Embryonic facial prominence (tissue), 1 donor: ENCODE results near the gene TSPAN9.

ENCODE experiments used
- DNase-seq: peaks from one replicate; pipeline ENCODE4 v3.0.0-alpha.2; 2016; ENCODE audit errors: extremely low spot score

TSPAN9 gene

GRCh38 chr12:3164454-3165077 is 87.4 kb downstream of the TSPAN9 start:
- no peak for DNase-seq

GRCh38 chr12:3165078-3165980 is 88.2 kb downstream of the TSPAN9 start:
- DNase-seq = no peak

GRCh38 chr12:3167636-3168035 is 90.5 kb downstream of the TSPAN9 start:
- DNase-seq = no peak

- DNase-seq = no peak
Observed at GRCh38 chr12:3168223-3169221, 91.3 kb downstream of the TSPAN9 start.

- DNase-seq = no peak
Observed at GRCh38 chr12:3170423-3171194, 93.4 kb downstream of the TSPAN9 start.

GRCh38 chr12:3171195-3171591 is 94.0 kb downstream of the TSPAN9 start:
- no peak for DNase-seq

- DNase-seq = no peak
Observed at GRCh38 chr12:3172124-3173007, 95.2 kb downstream of the TSPAN9 start.

GRCh38 chr12:3173008-3173553 is 95.9 kb downstream of the TSPAN9 start:
- DNase-seq = no peak

GRCh38 chr12:3173912-3174311 is 96.7 kb downstream of the TSPAN9 start:
- no peak for DNase-seq

- DNase-seq = no peak
Observed at GRCh38 chr12:3175238-3175637, 98.1 kb downstream of the TSPAN9 start.

GRCh38 chr12:3176754-3177153 is 99.6 kb downstream of the TSPAN9 start:
- no peak for DNase-seq

GRCh38 chr12:3177778-3178425 is 100.7 kb downstream of the TSPAN9 start:
- DNase-seq = no peak

- DNase-seq = no peak
Observed at GRCh38 chr12:3178671-3179313, 101.6 kb downstream of the TSPAN9 start.

- no peak for DNase-seq
Observed at GRCh38 chr12:3179731-3180130, 102.6 kb downstream of the TSPAN9 start.

- no peak for DNase-seq
Observed at GRCh38 chr12:3182426-3182825, 105.2 kb downstream of the TSPAN9 start.

- DNase-seq = no peak
Observed at GRCh38 chr12:3184485-3184884, 107.3 kb downstream of the TSPAN9 start.

- no peak for DNase-seq
Observed at GRCh38 chr12:3185260-3185870, 108.2 kb downstream of the TSPAN9 start.

GRCh38 chr12:3186546-3187215 is 109.5 kb downstream of the TSPAN9 start:
- no peak for DNase-seq
